Measurements from ENCODE around the gene ADAMTS6.

DNA sequence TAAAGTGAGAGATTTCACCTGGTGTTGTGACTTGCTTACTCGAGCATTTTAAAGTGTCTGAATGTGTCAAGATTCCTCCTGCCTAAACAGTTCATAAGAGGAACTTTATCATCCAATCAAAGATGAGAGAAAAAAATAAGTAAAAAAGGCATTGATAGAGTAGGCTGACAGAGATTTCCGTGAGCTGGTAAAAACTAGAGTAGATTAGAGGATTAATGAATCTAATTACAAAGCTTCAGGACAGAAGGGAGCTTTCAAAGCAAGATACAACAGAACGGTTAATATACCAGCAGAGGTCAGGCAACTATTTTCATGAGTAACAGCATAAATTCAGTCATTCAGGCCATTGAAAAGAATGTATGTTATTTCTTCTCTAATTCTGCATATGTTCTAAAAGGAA is 91.5 kb downstream of the ADAMTS6 start:
- TF ChIP-seq, protein P1, sequence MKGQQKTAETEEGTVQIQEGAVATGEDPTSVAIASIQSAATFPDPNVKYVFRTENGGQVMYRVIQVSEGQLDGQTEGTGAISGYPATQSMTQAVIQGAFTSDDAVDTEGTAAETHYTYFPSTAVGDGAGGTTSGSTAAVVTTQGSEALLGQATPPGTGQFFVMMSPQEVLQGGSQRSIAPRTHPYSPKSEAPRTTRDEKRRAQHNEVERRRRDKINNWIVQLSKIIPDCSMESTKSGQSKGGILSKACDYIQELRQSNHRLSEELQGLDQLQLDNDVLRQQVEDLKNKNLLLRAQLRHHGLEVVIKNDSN (IDR thresholded peaks at IDR 0.05) = no peak
- TF ChIP-seq TCF12 (IDR thresholded peaks at IDR 0.05; ENCODE audit: low read depth) = no peak
- TF ChIP-seq FOXM1 (IDR thresholded peaks at IDR 0.05; ENCODE audit: borderline replicate concordance, low read depth) = no peak
- no peak for TF ChIP-seq CREB1 (IDR thresholded peaks at IDR 0.05; ENCODE audit: low read depth)
- no peak for TF ChIP-seq TAF1 (IDR thresholded peaks at IDR 0.05; ENCODE audit: low read depth)
- TF ChIP-seq CEBPB (IDR thresholded peaks at IDR 0.05) = no peak
- TF ChIP-seq, protein P2, sequence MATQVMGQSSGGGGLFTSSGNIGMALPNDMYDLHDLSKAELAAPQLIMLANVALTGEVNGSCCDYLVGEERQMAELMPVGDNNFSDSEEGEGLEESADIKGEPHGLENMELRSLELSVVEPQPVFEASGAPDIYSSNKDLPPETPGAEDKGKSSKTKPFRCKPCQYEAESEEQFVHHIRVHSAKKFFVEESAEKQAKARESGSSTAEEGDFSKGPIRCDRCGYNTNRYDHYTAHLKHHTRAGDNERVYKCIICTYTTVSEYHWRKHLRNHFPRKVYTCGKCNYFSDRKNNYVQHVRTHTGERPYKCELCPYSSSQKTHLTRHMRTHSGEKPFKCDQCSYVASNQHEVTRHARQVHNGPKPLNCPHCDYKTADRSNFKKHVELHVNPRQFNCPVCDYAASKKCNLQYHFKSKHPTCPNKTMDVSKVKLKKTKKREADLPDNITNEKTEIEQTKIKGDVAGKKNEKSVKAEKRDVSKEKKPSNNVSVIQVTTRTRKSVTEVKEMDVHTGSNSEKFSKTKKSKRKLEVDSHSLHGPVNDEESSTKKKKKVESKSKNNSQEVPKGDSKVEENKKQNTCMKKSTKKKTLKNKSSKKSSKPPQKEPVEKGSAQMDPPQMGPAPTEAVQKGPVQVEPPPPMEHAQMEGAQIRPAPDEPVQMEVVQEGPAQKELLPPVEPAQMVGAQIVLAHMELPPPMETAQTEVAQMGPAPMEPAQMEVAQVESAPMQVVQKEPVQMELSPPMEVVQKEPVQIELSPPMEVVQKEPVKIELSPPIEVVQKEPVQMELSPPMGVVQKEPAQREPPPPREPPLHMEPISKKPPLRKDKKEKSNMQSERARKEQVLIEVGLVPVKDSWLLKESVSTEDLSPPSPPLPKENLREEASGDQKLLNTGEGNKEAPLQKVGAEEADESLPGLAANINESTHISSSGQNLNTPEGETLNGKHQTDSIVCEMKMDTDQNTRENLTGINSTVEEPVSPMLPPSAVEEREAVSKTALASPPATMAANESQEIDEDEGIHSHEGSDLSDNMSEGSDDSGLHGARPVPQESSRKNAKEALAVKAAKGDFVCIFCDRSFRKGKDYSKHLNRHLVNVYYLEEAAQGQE (IDR thresholded peaks at IDR 0.05; ENCODE audit: low read depth) = no peak
- no peak for TF ChIP-seq RAD21 (IDR thresholded peaks at IDR 0.05; ENCODE audit: low read depth)
- TF ChIP-seq EP300 (IDR thresholded peaks at IDR 0.05; ENCODE audit: borderline replicate concordance) = no peak

Data from Ishikawa (cell line).